H1 (cell line): Measurements from ENCODE around the gene SLC12A7. TPM values are rescaled to one million over a fixed set of nuclear protein-coding genes. Genes with fewer than 3 reads are reported as not detected.

Experiments used
- BCL11A ChIP-seq, 2 experiments: IDR thresholded peaks; one replicate each; pipeline ENCODE4 v1.6.1; 2011; ENCODE audit warnings: low read depth in 2 of 2, low read length in 2 of 2, mild to moderate bottlenecking in 2 of 2
- CTCF ChIP-seq, 3 experiments: IDR thresholded peaks; 1 replicate in 2 of 3; 2 replicates in 1 of 3; pipeline versions ENCODE4 v1.5.1 to v1.6.1; 2011; ENCODE audit warnings: low read length in 3 of 3, mild to moderate bottlenecking in 3 of 3, inconsistent platforms in 2 of 3, low read depth in 1 of 3, moderate library complexity in 1 of 3; ENCODE audit not compliant: insufficient read depth in 1 of 3; ENCODE audit errors: control extremely low read depth in 1 of 3
- NRF1 ChIP-seq: IDR thresholded peaks from 2 replicates; pipeline ENCODE4 v1.6.1; 2011; ENCODE audit warnings: mild to moderate bottlenecking, low read depth, low read length, improper control_type of control experiment
- POLR2AphosphoS5 ChIP-seq: IDR thresholded peaks from 2 replicates; pipeline ENCODE4 v1.6.1; 2011; ENCODE audit warnings: low read depth, low read length
- TEAD4 ChIP-seq: IDR thresholded peaks from 2 replicates; pipeline ENCODE4 v1.6.1; 2012; ENCODE audit warnings: low read depth, low read length, inconsistent platforms, mixed read lengths
- polyA plus RNA-seq, 7 experiments: library from polyadenylated mRNA; depleted of rRNA in 3 of 7; stranded (reverse) in 5 of 7; unstranded in 2 of 7; fragments of >200 nt in 5 of 7; fragments of 200-250 nt in 2 of 7; gene quantifications; 1 replicate in 5 of 7; 2 replicates in 1 of 7; 4 replicates in 1 of 7; pipeline versions ENCODE4 v1.2.1 to v1.2.3, GENCODE V29; 2011 to 2013; ENCODE audit warnings: missing spikeins in 2 of 7, mixed read lengths in 2 of 7
- total RNA-seq: library from RNA; stranded (reverse); fragmentation: NEBNext Ultra II Directional; extraction: Animal tissue kit (Norgen Biotek cat#: 25700); gene quantifications from 2 replicates; pipeline ENCODE4 v1.2.1, GENCODE V29; 2021
- TF ChIP-seq, protein P1 (sequence below): IDR thresholded peaks from 2 replicates; pipeline ENCODE4 v1.6.1; 2012; ENCODE audit warnings: low read length, inconsistent platforms

Gene SLC12A7
- total and polyA plus RNA-seq, 2 of the 8 experiments (the other 6 are each of a cell fraction or from before 2014, with no cell fraction given) = 23.5 to 39.7 TPM

DNA sequence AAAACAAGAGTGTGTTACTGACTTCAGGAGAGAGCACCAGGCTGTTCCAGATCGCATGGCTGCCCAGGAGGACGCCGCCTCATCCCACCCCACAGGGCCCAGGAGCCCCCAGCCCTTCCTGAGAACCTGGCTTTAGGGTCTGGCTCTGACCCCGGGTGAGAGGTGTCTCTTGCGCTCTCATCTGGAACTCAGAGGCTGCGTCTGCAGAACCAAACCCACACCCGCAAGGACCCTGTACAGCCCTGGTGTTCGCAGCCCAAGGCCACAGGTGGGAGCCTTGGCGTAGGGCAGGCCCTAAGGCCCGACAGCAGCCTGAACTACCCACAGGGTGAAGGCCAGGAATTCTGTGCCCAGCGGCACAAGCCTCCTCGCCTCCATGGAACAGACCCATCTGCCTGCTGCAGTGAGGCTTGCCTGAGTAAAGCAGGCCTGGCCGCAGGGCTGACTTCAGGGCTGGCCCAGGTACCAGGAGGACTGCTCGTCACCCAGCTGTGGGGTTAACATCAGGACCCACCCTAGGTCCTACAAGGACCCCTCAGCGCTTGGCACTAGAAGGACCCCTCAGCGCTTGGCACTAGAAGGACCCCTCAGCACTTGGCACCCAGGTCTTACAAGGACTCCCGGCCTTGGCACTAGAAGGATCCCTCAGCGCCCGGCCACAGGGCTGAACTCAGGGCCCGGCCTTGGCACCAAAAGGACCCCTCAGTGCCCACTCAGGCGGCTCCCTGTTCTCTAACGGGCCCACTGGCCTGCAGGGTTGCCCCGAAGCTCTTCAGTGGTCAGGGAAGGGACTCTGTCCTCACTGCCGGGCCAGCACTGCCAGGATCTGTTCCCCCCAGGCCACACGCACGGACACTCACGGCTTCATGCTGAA, 55.0 kb downstream of the SLC12A7 start (continued):
- TF ChIP-seq BCL11A (IDR thresholded peaks at IDR 0.05; ENCODE audit: low read depth in 2 of 2, low read length in 2 of 2) (no peak), TEAD4 (no peak), NRF1 (no peak), CTCF (IDR thresholded peaks at IDR 0.05; ENCODE audit: control extremely low read depth in 1 of 3, insufficient read depth in 1 of 3, low read depth in 1 of 3, low read length in 3 of 3) (no peak), POLR2AphosphoS5 (no peak)
- TF ChIP-seq, protein P1, sequence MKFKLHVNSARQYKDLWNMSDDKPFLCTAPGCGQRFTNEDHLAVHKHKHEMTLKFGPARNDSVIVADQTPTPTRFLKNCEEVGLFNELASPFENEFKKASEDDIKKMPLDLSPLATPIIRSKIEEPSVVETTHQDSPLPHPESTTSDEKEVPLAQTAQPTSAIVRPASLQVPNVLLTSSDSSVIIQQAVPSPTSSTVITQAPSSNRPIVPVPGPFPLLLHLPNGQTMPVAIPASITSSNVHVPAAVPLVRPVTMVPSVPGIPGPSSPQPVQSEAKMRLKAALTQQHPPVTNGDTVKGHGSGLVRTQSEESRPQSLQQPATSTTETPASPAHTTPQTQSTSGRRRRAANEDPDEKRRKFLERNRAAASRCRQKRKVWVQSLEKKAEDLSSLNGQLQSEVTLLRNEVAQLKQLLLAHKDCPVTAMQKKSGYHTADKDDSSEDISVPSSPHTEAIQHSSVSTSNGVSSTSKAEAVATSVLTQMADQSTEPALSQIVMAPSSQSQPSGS = no peak
